Sigmoid colon (tissue), 7 donors: Measurements from ENCODE around the gene ACAA2. TPM values are rescaled to one million over a fixed set of nuclear protein-coding genes. Genes with fewer than 3 reads are reported as not detected.
"Not testable (repeated sequence)": the region's sequence is repeated elsewhere in the genome, so short reads cannot be mapped to it uniquely, and the experiment has no call there.

Experiments
- DNase-seq: peaks from one replicate; pipeline ENCODE4 v3.0.0-alpha.2; 2019
- H3K27ac ChIP-seq, 4 donors: fragments of 200-600 bp; sonication (generic); one replicate each; pipeline ENCODE4 v1.5.1; 2016 to 2019; ENCODE audit warnings: mild to moderate bottlenecking in 1 of 4
- H3K27me3 ChIP-seq, 3 donors: fragments of 200-600 bp; sonication (generic); one replicate each; pipeline ENCODE4 v1.5.1; 2019; ENCODE audit warnings: mild to moderate bottlenecking in 1 of 3
- H3K36me3 ChIP-seq, 4 donors: fragments of 200-600 bp; sonication (generic); one replicate each; pipeline ENCODE4 v1.5.1; 2016 to 2019
- H3K4me1 ChIP-seq, 4 donors: fragments of 200-600 bp; sonication (generic); one replicate each; pipeline ENCODE4 v1.5.1; 2017 to 2019
- H3K4me3 ChIP-seq, 4 donors: fragments of 200-600 bp; sonication (generic); one replicate each; pipeline ENCODE4 v1.5.1; 2017 to 2019; ENCODE audit warnings: mild to moderate bottlenecking in 2 of 4, moderate library complexity in 1 of 4
- H3K9me3 ChIP-seq, 4 donors: fragments of 200-600 bp in 3 of 4; sonication (generic) in 3 of 4; one replicate each; pipeline versions ENCODE4 v1.5.1 to v1.6.1; 2013 to 2019
- CTCF ChIP-seq, 4 experiments: fragments of 450-650 bp in 3 of 4; fragments of 200-600 bp in 1 of 4; IDR thresholded peaks; one replicate each; pipeline ENCODE4 v1.5.1; 2016 to 2019; ENCODE audit warnings: antibody characterized with exemption in 4 of 4, mild to moderate bottlenecking in 3 of 4, moderate library complexity in 2 of 4
- EP300 ChIP-seq, 4 donors: sonication (generic); formaldehyde crosslinking; IDR thresholded peaks; one replicate each; pipeline ENCODE4 v1.6.1; 2017; ENCODE audit warnings: antibody characterized with exemption in 4 of 4
- POLR2A ChIP-seq, 2 donors: fragments of 450-650 bp; IDR thresholded peaks; one replicate each; pipeline ENCODE4 v1.6.1; 2016; ENCODE audit warnings: antibody characterized with exemption in 2 of 2, mild to moderate bottlenecking in 2 of 2, moderate library complexity in 2 of 2
- POLR2AphosphoS5 ChIP-seq, 4 donors: sonication (generic); formaldehyde crosslinking; IDR thresholded peaks; one replicate each; pipeline ENCODE4 v1.6.1; 2017; ENCODE audit warnings: antibody characterized with exemption in 4 of 4
- WGBS, 2 donors: extraction: QIAGEN DNeasy Blood & Tissue Kit; methylation state at CpG; one replicate each; pipeline ENCODE4 v1.1.7; 2013; 5-methylcytosine and 5-hydroxymethylcytosine counted together
- intact Hi-C: fragments of 100-400 bp; cut with DNase I; formaldehyde crosslinking; loops from one replicate; pipeline ENCODE4 v1.15.1; 2023
- polyA plus RNA-seq, 3 donors: library from polyadenylated mRNA; stranded (reverse); fragments of 200-250 nt; gene quantifications; one replicate each; pipeline ENCODE4 v1.2.3, GENCODE V29; 2013
- total RNA-seq, 4 donors: library from RNA; depleted of rRNA; stranded (reverse); fragments of >200 nt; gene quantifications; one replicate each; pipeline ENCODE4 v1.1.0, GENCODE V29; 2016
- donor health status: healthy with polysubstance abuse.
- donor health status: Bipolar disorder and iron deficiency.
- donor health status: healthy.

Gene ACAA2
- total and polyA plus RNA-seq, 7 donors = 61.8 to 478 (median 87.7) TPM

GRCh38 chr18:49802623-49803022 is 10.7 kb downstream of the ACAA2 start:
- H3K27ac ChIP-seq = no peak overlapping the region
- no peak for DNase-seq
- no peaks in the 10 kb centered on the region for H3K27me3 ChIP-seq
- no peak overlapping the region for H3K4me3 ChIP-seq
- peaks cover 0 to 11% (median 3%) of the 10 kb centered on the region in 4 donors for H3K4me1 ChIP-seq
- no peaks in the 10 kb centered on the region for H3K9me3 ChIP-seq
- intact Hi-C loops = no loop called here
- 95% methylated on average over 4 of the region's 4 CpGs for WGBS, 2 donors
- H3K36me3 ChIP-seq = peaks cover 0 to 25% (median 0%) of the 10 kb centered on the region in 4 donors
- TF ChIP-seq POLR2A (IDR thresholded peaks at IDR 0.05) (no peak), POLR2AphosphoS5 (IDR thresholded peaks at IDR 0.05) (no peak), CTCF (IDR thresholded peaks at IDR 0.05) (no peak), EP300 (IDR thresholded peaks at IDR 0.05) (no peak)

- WGBS, 2 donors = 93 to 97% methylated on average over 4 to 5 of the region's 5 CpGs
- H3K27me3 ChIP-seq, intact Hi-C loops, H3K9me3 ChIP-seq, H3K4me3 ChIP-seq, H3K27ac ChIP-seq, DNase-seq: not testable (repeated sequence)
- Histone ChIP-seq H3K36me3 (peaks cover 5 to 46% (median 12%) of the 10 kb centered on the region in 4 donors), H3K4me1 (peaks cover 0 to 11% (median 0%) of the 10 kb centered on the region in 4 donors)
Measured at GRCh38 chr18:49800491-49800890, 12.8 kb downstream of the ACAA2 start.

DNA sequence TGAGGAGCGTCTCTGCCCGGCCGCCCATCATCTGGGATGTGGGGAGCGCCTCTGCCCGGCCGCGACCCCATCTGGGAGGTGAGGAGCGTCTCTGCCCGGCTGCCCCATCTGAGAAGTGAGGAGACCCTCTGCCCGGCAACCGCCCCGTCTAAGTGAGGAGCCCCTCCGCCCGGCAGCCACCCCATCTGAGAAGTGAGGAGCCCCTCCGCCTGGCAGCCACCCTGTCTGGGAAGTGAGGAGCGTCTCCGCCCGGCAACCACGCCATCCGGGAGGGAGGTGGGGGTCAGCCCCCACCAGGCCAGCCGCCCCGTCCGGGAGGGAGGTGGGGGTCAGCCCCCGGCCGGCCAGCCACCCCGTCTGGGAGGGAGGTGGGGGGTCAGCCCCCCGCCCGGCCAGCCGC is 13.5 kb downstream of the ACAA2 start:
- WGBS, 2 donors = 95% methylated on average over 19 to 23 of the region's 29 CpGs
- DNase-seq, H3K27me3 ChIP-seq, H3K27ac ChIP-seq, H3K9me3 ChIP-seq, H3K4me3 ChIP-seq: not testable (repeated sequence)
- Histone ChIP-seq H3K36me3 (peaks cover 7 to 53% (median 12%) of the 10 kb centered on the region in 4 donors), H3K4me1 (peaks cover 0 to 11% (median 0%) of the 10 kb centered on the region in 4 donors)
- intact Hi-C loops = loop anchor here (10.0 kb wide), 1 partner anchor 55 kb away; no protein-coding TSS in a partner anchor

DNA sequence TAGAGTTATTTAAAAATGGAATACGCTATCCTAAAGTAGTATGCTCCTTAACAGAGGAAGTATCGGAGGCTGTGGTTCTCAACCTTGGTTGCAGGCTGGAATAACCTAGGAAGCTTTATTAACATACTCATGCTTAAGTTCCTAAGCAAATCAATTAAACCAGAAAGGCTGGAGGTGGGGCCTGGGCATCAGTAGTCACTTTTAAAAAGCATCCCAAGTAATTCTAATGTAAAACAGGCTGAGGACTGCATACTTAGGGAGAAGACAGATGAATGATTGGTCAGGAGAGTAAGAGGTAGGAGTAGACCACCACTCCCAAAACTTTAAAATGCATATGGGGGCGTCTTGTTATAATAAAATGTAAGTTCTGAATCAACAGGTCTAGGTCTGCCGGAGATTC is 15.3 kb downstream of the ACAA2 start:
- Histone ChIP-seq H3K4me1 (peaks cover 0 to 2% (median 0%) of the 10 kb centered on the region in 4 donors), H3K36me3 (peaks cover 13 to 71% (median 18%) of the 10 kb centered on the region in 4 donors), H3K27ac (no peak overlapping the region), H3K27me3 (no peaks in the 10 kb centered on the region), H3K4me3 (no peak overlapping the region), H3K9me3 (no peaks in the 10 kb centered on the region)
- WGBS, 2 donors = 98 to 99% methylated on average over 4 of the region's 4 CpGs
- no peak for TF ChIP-seq POLR2AphosphoS5 (IDR thresholded peaks at IDR 0.05)
- TF ChIP-seq POLR2A (IDR thresholded peaks at IDR 0.05) = no peak
- TF ChIP-seq CTCF (IDR thresholded peaks at IDR 0.05) = no peak
- no peak for TF ChIP-seq EP300 (IDR thresholded peaks at IDR 0.05)
- intact Hi-C loops = loop anchor here (10.0 kb wide), 1 partner anchor 57 kb away; no protein-coding TSS in a partner anchor
- DNase-seq = no peak

- no peak overlapping the region for H3K27ac ChIP-seq
- peaks cover 21 to 75% (median 29%) of the 10 kb centered on the region in 4 donors for H3K36me3 ChIP-seq
- no peak for DNase-seq
- no peaks in the 10 kb centered on the region for H3K9me3 ChIP-seq
- intact Hi-C loops = loop anchor here (10.0 kb wide), 1 partner anchor 59 kb away; no protein-coding TSS in a partner anchor
- no peaks in the 10 kb centered on the region for H3K4me1 ChIP-seq
- 90 to 91% methylated on average over 7 of the region's 7 CpGs for WGBS, 2 donors
- no peak for TF ChIP-seq POLR2A (IDR thresholded peaks at IDR 0.05)
- TF ChIP-seq POLR2AphosphoS5 (IDR thresholded peaks at IDR 0.05) = no peak
- TF ChIP-seq EP300 (IDR thresholded peaks at IDR 0.05) = no peak
- no peak for TF ChIP-seq CTCF (IDR thresholded peaks at IDR 0.05)
- no peak overlapping the region for H3K4me3 ChIP-seq
- H3K27me3 ChIP-seq = no peaks in the 10 kb centered on the region
Measured at GRCh38 chr18:49795612-49796552, 17.5 kb downstream of the ACAA2 start.
